ENCODE data around the gene SLC66A2.

SLC66A2 gene

DNA sequence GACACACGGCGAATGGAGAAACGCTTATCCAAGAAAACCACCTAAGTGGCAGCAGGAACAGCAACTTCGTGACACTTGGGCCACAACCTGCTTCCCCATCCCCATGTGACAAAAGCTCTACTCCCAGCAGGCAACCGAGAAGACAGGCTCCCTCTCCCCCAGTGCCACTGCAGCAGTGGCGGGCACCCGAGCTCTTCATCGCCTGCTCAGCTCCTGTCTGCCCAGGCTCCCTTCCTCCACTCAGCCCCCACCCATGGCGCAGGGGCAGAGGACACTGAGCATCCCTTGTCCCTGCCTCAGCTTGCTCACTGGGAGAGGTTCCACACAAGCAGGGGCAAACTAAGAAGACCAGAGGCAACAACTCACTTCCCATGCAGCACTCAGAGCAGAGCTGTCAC lies 22.9 kb downstream of the SLC66A2 start:
- TF ChIP-seq YY1 (IDR thresholded peaks at IDR 0.05; ENCODE audit: low read depth) (no peak), EGR1 (IDR thresholded peaks at IDR 0.05) (no peak), CEBPB (IDR thresholded peaks at IDR 0.05) (no peak), EP300 (IDR thresholded peaks at IDR 0.05; ENCODE audit: borderline replicate concordance) (no peak), CREB1 (IDR thresholded peaks at IDR 0.05; ENCODE audit: low read depth) (no peak), NFIC (IDR thresholded peaks at IDR 0.05) (no peak), TEAD4 (IDR thresholded peaks at IDR 0.05) (no peak), ZBTB7A (IDR thresholded peaks at IDR 0.05; ENCODE audit: low read depth) (no peak), FOXM1 (IDR thresholded peaks at IDR 0.05; ENCODE audit: borderline replicate concordance, low read depth) (no peak), TAF1 (IDR thresholded peaks at IDR 0.05; ENCODE audit: low read depth) (no peak), RAD21 (IDR thresholded peaks at IDR 0.05; ENCODE audit: low read depth) (no peak), TCF12 (IDR thresholded peaks at IDR 0.05; ENCODE audit: low read depth) (no peak)
- TF ChIP-seq, protein P1, sequence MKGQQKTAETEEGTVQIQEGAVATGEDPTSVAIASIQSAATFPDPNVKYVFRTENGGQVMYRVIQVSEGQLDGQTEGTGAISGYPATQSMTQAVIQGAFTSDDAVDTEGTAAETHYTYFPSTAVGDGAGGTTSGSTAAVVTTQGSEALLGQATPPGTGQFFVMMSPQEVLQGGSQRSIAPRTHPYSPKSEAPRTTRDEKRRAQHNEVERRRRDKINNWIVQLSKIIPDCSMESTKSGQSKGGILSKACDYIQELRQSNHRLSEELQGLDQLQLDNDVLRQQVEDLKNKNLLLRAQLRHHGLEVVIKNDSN (IDR thresholded peaks at IDR 0.05): no peak
- TF ChIP-seq, protein P2, sequence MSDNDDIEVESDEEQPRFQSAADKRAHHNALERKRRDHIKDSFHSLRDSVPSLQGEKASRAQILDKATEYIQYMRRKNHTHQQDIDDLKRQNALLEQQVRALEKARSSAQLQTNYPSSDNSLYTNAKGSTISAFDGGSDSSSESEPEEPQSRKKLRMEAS (IDR thresholded peaks at IDR 0.05): no peak
- TF ChIP-seq, protein P3, sequence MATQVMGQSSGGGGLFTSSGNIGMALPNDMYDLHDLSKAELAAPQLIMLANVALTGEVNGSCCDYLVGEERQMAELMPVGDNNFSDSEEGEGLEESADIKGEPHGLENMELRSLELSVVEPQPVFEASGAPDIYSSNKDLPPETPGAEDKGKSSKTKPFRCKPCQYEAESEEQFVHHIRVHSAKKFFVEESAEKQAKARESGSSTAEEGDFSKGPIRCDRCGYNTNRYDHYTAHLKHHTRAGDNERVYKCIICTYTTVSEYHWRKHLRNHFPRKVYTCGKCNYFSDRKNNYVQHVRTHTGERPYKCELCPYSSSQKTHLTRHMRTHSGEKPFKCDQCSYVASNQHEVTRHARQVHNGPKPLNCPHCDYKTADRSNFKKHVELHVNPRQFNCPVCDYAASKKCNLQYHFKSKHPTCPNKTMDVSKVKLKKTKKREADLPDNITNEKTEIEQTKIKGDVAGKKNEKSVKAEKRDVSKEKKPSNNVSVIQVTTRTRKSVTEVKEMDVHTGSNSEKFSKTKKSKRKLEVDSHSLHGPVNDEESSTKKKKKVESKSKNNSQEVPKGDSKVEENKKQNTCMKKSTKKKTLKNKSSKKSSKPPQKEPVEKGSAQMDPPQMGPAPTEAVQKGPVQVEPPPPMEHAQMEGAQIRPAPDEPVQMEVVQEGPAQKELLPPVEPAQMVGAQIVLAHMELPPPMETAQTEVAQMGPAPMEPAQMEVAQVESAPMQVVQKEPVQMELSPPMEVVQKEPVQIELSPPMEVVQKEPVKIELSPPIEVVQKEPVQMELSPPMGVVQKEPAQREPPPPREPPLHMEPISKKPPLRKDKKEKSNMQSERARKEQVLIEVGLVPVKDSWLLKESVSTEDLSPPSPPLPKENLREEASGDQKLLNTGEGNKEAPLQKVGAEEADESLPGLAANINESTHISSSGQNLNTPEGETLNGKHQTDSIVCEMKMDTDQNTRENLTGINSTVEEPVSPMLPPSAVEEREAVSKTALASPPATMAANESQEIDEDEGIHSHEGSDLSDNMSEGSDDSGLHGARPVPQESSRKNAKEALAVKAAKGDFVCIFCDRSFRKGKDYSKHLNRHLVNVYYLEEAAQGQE (IDR thresholded peaks at IDR 0.05; ENCODE audit: low read depth): no peak

DNA sequence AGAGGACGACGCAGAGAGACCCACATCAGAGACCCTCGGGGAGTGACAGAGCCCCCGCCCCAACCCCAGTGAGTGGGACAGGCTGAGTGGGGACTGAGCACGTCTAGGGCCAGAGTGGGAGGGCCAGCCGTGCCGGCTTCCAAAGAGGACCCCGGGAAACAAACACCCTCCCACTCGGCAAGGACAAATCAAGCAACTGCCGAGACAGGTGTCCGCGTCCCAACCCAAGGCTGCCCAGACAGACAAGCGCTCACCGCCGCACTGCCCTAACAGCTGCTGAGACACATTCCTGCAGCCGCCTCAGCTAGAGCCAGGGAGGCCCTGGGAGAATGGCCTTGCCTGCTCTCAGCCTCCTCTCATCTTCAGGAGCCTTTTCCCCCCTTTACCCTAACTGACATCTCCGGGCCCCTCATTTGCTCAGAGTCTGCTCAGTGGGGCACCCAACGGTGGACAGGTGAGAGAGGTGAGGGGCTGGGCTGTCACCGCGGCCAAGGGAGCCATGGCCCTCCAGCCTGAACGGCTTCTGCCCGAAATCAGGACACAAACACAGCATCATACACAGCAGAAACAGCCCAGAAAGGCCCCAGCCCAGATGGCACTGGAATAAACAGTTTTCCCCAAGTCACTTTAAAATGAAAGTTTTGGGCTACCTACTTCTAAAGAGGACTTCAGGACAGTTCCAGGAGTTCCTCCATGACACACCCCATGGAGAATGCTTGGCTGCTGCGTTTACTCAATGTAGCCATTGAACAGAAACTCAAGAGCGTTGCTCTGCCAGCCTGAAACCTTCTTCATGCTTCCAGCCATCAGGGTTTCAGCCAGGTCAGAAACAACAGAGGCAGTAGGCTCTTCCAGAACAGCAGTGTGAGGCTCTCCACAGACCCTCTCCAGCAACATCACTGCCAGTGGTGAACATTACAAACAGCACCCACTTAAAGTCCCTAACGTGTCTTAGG lies 23.6 kb downstream of the SLC66A2 start:
- TF ChIP-seq TEAD4 (IDR thresholded peaks at IDR 0.05): no peak
- TF ChIP-seq, protein P3 (IDR thresholded peaks at IDR 0.05; ENCODE audit: low read depth): no peak
- TF ChIP-seq NFIC (IDR thresholded peaks at IDR 0.05): no peak
- TF ChIP-seq, protein P1 (IDR thresholded peaks at IDR 0.05): no peak
- TF ChIP-seq ZBTB7A (IDR thresholded peaks at IDR 0.05; ENCODE audit: low read depth): no peak
- no peak for TF ChIP-seq EP300 (IDR thresholded peaks at IDR 0.05; ENCODE audit: borderline replicate concordance)
- TF ChIP-seq, protein P2 (IDR thresholded peaks at IDR 0.05): no peak
- TF ChIP-seq CREB1 (IDR thresholded peaks at IDR 0.05; ENCODE audit: low read depth): no peak
- no peak for TF ChIP-seq RAD21 (IDR thresholded peaks at IDR 0.05; ENCODE audit: low read depth)
- TF ChIP-seq CEBPB (IDR thresholded peaks at IDR 0.05): no peak
- no peak for TF ChIP-seq EGR1 (IDR thresholded peaks at IDR 0.05)
- TF ChIP-seq TCF12 (IDR thresholded peaks at IDR 0.05; ENCODE audit: low read depth): no peak
- no peak for TF ChIP-seq FOXM1 (IDR thresholded peaks at IDR 0.05; ENCODE audit: borderline replicate concordance, low read depth)
- TF ChIP-seq TAF1 (IDR thresholded peaks at IDR 0.05; ENCODE audit: low read depth): no peak

DNA sequence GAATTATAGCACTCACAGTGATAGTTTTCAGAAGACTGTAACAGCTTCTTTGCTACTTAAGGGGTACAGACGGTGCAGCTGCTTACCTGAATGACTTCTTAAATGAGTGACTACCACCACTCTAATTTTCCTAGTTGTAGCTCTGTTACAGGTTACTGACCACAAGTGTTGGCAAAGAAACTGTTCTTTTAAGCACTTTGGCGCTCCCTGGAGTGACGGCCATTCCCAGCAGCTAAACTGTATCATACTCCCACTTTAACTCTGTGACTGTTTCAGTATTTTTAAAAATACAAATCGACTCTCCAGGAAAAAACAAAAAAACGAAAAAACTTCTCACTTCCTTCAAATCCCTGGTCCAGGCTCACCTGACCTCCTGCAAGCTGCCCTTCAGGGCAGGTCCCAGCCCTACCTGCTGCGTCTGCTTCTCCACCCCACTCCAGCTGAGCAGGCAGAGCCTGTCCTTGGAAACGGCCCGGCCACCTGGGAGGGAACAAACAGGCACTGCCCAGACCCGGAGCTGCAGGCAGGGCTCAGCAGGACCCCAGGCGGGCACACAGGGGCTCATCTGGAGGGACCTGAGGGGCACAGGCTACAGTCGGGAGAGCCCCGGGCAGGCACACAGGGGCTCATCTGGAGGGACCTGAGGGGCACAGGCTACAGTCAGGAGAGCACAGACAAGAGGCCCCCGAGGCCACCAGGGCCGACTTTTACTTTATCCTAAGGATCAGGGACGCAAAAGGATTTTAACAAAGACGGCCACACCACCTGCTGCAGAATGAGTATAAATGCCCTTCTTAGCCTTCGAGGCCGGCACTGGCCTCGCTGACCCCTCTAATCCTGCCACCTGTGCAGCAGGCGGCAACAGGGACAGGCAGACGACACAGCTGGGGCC lies 24.5 kb downstream of the SLC66A2 start:
- no peak for TF ChIP-seq YY1 (IDR thresholded peaks at IDR 0.05; ENCODE audit: low read depth)
- TF ChIP-seq NFIC (IDR thresholded peaks at IDR 0.05): no peak
- TF ChIP-seq, protein P3 (IDR thresholded peaks at IDR 0.05; ENCODE audit: low read depth): no peak
- no peak for TF ChIP-seq EP300 (IDR thresholded peaks at IDR 0.05; ENCODE audit: borderline replicate concordance)
- no peak for TF ChIP-seq TCF12 (IDR thresholded peaks at IDR 0.05; ENCODE audit: low read depth)
- TF ChIP-seq, protein P2 (IDR thresholded peaks at IDR 0.05): no peak
